Measurements from ENCODE around the gene UBE2J1. TPM values are rescaled to one million over a fixed set of nuclear protein-coding genes. Genes with fewer than 3 reads are reported as not detected.

Gene UBE2J1
- total RNA-seq, 1 donor = 50.9 TPM

DNA sequence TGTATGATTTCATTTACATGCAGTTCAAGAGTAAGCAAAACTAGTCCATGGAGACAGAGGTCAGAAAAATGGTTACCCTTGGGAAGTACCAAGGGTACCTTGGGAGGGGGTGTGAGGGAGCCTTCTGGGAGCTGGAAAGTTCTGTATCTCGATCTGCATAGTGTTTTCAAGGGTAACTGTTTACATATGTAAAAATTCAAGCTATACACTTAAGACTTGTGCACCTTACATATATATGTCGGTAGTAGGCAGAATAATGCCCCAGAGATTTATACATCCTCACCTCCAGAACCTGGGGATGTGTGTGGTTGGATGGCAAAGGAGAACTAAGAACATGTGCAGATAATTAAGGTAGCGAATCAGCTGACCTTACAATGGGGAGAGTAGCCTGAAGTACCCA, 68.4 kb downstream of the UBE2J1 start:
- H3K4me3 ChIP-seq (ENCODE audit: low read depth, low read length) = no peak overlapping the region
- TF ChIP-seq, protein P1, sequence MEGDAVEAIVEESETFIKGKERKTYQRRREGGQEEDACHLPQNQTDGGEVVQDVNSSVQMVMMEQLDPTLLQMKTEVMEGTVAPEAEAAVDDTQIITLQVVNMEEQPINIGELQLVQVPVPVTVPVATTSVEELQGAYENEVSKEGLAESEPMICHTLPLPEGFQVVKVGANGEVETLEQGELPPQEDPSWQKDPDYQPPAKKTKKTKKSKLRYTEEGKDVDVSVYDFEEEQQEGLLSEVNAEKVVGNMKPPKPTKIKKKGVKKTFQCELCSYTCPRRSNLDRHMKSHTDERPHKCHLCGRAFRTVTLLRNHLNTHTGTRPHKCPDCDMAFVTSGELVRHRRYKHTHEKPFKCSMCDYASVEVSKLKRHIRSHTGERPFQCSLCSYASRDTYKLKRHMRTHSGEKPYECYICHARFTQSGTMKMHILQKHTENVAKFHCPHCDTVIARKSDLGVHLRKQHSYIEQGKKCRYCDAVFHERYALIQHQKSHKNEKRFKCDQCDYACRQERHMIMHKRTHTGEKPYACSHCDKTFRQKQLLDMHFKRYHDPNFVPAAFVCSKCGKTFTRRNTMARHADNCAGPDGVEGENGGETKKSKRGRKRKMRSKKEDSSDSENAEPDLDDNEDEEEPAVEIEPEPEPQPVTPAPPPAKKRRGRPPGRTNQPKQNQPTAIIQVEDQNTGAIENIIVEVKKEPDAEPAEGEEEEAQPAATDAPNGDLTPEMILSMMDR (IDR thresholded peaks at IDR 0.05; ENCODE audit: insufficient read depth, low read length) = no peak
- no peak for DNase-seq (ENCODE audit: low read depth)

GRCh38 chr6:89282749-89283148, 69.8 kb downstream of the UBE2J1 start:
- no peak overlapping the region for H3K4me3 ChIP-seq (ENCODE audit: low read depth, low read length)
- DNase-seq (ENCODE audit: low read depth) = no peak
- TF ChIP-seq, protein P1 (IDR thresholded peaks at IDR 0.05; ENCODE audit: insufficient read depth, low read length) = no peak

DNA sequence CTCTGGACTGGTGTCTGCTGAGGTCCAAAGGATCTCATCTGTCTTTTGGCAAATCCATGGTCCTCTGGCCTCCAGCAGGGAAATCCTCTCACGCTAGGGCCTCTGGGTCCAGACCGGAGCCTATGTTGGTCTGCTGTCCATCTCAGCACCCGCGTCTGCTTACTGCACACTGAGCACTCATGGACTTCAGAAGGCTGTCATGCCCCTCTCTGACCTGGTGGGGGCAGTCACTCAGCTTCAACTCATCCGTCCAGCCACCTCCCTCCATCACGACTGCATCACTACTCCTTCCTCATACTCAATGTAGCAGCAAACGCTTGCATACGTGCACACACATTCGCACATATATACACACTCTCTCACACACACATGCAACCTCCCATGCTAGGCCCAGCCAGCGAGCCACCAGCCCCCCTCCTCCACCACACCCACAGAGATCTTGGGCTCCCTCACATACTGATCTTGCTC, 70.7 kb downstream of the UBE2J1 start:
- TF ChIP-seq, protein P1 (IDR thresholded peaks at IDR 0.05; ENCODE audit: insufficient read depth, low read length) = peak; percentile 44
- no peak overlapping the region for H3K4me3 ChIP-seq (ENCODE audit: low read depth, low read length)
- DNase-seq (ENCODE audit: low read depth) = peak; percentile 16

- TF ChIP-seq, protein P1 (IDR thresholded peaks at IDR 0.05; ENCODE audit: insufficient read depth, low read length) = no peak
Measured at GRCh38 chr6:89278956-89279355, 73.6 kb downstream of the UBE2J1 start.

More at GRCh38 chr6:89278956-89279355, 73.6 kb downstream of the UBE2J1 start:
- DNase-seq (ENCODE audit: low read depth) = no peak
- H3K4me3 ChIP-seq (ENCODE audit: low read depth, low read length) = no peak overlapping the region

Other genes with a start within 250 kb of the UBE2J1 start
- gene SRSF12, start 234.7 kb downstream of the UBE2J1 start, total RNA-seq (ENCODE audit: low replicate concordance) = 0.09 and 0.33 TPM in 2 replicates
- 2.6 and 5.2 TPM in 2 replicates for gene PM20D2, start 206.7 kb downstream of the UBE2J1 start, total RNA-seq (ENCODE audit: low replicate concordance)
- gene GABRR1, start 135.4 kb downstream of the UBE2J1 start, total RNA-seq (ENCODE audit: low replicate concordance) = not detected in 2 replicates
- 0.09 TPM in 1 of 2 replicates, not detected in the other for gene GABRR2, start 37.4 kb downstream of the UBE2J1 start, total RNA-seq (ENCODE audit: low replicate concordance)
- 1.4 and 15.1 TPM in 2 replicates for gene RRAGD, start 59.6 kb upstream of the UBE2J1 start, total RNA-seq (ENCODE audit: low replicate concordance)
- 14.6 and 18.1 TPM in 2 replicates for gene ANKRD6, start 80.4 kb upstream of the UBE2J1 start, total RNA-seq (ENCODE audit: low replicate concordance)

All from fibroblast of the aortic adventitia (primary cell).